ENCODE data around the gene PPFIBP1. TPM values are rescaled to one million over a fixed set of nuclear protein-coding genes. Genes with fewer than 3 reads are reported as not detected.
"Not testable (repeated sequence)": the region's sequence is repeated elsewhere in the genome, so short reads cannot be mapped to it uniquely, and the experiment has no call there.

The PPFIBP1 gene
- total and polyA plus RNA-seq, 2 of the 13 experiments (the other 11 are each of a cell fraction or from before 2014, with no cell fraction given) = 16.2 to 21.8 TPM

DNA sequence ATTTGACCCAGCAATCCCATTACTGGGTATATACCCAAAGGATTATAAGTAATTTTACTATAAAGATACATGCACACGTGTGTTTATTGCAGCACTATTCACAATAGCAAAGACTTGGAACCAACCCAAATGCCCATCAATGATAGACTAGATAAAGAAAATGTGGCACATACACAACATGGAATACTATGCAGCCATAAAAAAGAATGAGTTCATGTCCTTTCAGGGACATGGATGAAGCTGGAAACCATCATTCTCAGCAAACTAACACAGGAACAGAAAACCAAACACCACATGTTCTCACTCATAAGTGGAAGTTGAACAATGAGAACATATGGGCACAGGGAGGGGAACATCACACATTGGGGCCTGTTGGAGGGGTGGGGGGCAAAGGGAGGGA is 20.9 kb downstream of the PPFIBP1 start:
- DNase-seq (ENCODE audit: low spot score); H3K27me3 ChIP-seq (ENCODE audit: control insufficient read depth in 1 of 2, insufficient read depth in 2 of 2, low read length in 2 of 2); H3K9ac ChIP-seq (ENCODE audit: insufficient read depth, low read depth, low read length); POLR2A ChIA-PET; FAIRE-seq; H3K36me3 ChIP-seq (replicated peaks in 1 of 2; ENCODE audit: control insufficient read depth in 1 of 2, insufficient read depth in 2 of 2, low read length in 2 of 2); H3K4me3 ChIP-seq (replicated peaks in 1 of 3; ENCODE audit: insufficient read depth in 1 of 3, low read depth in 2 of 3, low read length in 3 of 3); H3K4me2 ChIP-seq (ENCODE audit: low read depth, low read length); H3K9me3 ChIP-seq (ENCODE audit: low read length); CTCF ChIA-PET (ENCODE audit: low intra/inter-chr PET ratio, low total read pairs); H2AFZ ChIP-seq (ENCODE audit: low read length); BruUV-seq (replicated peaks); in situ Hi-C loops (cut with HindIII; ENCODE audit: extremely low pct_ligation_motif_present, low pct_unique_long_range_greater_than_20kb); H3K27ac ChIP-seq (ENCODE audit: extremely low read length, insufficient read depth, low read length); H4K20me1 ChIP-seq (ENCODE audit: insufficient read depth, low read length); ATAC-seq: not testable (repeated sequence)
- WGBS (ENCODE audit: low lambda C conversion rate) = 93% methylated on average over 1 of the region's 1 CpG
- intact Hi-C loops (cut with micrococcal nuclease; ENCODE audit: unreplicated experiment) = loop anchor here (5.0 kb wide), 1 partner anchor 92 kb away; no protein-coding TSS in a partner anchor
- peaks cover 15% of the 10 kb centered on the region for H3K79me2 ChIP-seq (ENCODE audit: insufficient read depth, low read length)
- H3K4me1 ChIP-seq (ENCODE audit: insufficient read depth, low read length) = peaks cover 56% of the 10 kb centered on the region

DNA sequence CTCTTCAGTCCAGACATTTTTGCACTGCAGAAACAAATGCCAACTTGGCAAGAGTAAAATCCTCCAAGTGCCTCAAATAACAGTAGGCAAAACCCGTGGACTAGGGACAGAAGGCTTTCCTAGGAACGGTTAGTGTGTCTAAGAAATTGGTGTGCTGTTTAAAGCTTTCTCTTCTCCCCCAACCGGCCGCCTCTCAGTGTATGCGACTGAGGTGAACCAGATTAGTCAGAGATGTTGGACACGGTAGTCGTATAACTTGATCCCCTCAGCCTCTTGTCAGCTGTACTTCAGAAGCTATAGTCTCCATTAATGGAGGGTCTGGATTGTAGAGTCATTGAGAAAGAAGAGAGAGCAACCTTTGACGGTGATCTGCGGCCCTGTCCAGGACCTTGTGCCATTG is 21.7 kb downstream of the PPFIBP1 start:
- no peak overlapping the region for H3K9ac ChIP-seq (ENCODE audit: insufficient read depth, low read depth, low read length)
- BruUV-seq (replicated peaks) = no TSS peak
- in situ Hi-C loops (cut with HindIII; ENCODE audit: extremely low pct_ligation_motif_present, low pct_unique_long_range_greater_than_20kb) (no loop called here), intact Hi-C loops (cut with micrococcal nuclease; ENCODE audit: unreplicated experiment) (loop anchor here (5.0 kb wide), 1 partner anchor 92 kb away; no protein-coding TSS in a partner anchor)
- no peaks in the 10 kb centered on the region for H3K27me3 ChIP-seq (ENCODE audit: control insufficient read depth in 1 of 2, insufficient read depth in 2 of 2, low read length in 2 of 2)
- H3K9me3 ChIP-seq (ENCODE audit: low read length) = no peaks in the 10 kb centered on the region
- no peaks in the 10 kb centered on the region; the same call in 1 of the 2 replicates for H4K20me1 ChIP-seq (ENCODE audit: insufficient read depth, low read length)
- ChIA-PET CTCF (ENCODE audit: low intra/inter-chr PET ratio, low total read pairs) (no interaction called here), POLR2A (interaction anchor here (1.5 kb wide), 1 partner anchor 15 kb away, joined by 3 read pairs; no protein-coding TSS in a partner anchor)
- no peak overlapping the region for H3K4me3 ChIP-seq (replicated peaks in 1 of 3; ENCODE audit: insufficient read depth in 1 of 3, low read depth in 2 of 3, low read length in 3 of 3)
- H3K4me1 ChIP-seq (ENCODE audit: insufficient read depth, low read length) = peaks cover 65% of the 10 kb centered on the region
- DNase-seq (ENCODE audit: low spot score) (no peak), FAIRE-seq (no peak), ATAC-seq (no peak)
- H2AFZ ChIP-seq (ENCODE audit: low read length) = no peak overlapping the region
- H3K4me2 ChIP-seq (ENCODE audit: low read depth, low read length) = no peak overlapping the region
- peaks cover 13% of the 10 kb centered on the region for H3K79me2 ChIP-seq (ENCODE audit: insufficient read depth, low read length)
- 91% methylated on average over 9 of the region's 9 CpGs for WGBS (ENCODE audit: low lambda C conversion rate)
- no peaks in the 10 kb centered on the region for H3K36me3 ChIP-seq (replicated peaks in 1 of 2; ENCODE audit: control insufficient read depth in 1 of 2, insufficient read depth in 2 of 2, low read length in 2 of 2)
- H3K27ac ChIP-seq (ENCODE audit: extremely low read length, insufficient read depth, low read length) = no peak overlapping the region
- TF ChIP-seq ETV5 (CRISPR knock-in tag; IDR thresholded peaks at IDR 0.05; ENCODE audit: borderline replicate concordance) (no peak), ARID2 (CRISPR knock-in tag; IDR thresholded peaks at IDR 0.05; ENCODE audit: borderline replicate concordance) (no peak), FOXM1 (CRISPR knock-in tag; IDR thresholded peaks at IDR 0.05) (no peak), NFE2L1 (CRISPR knock-in tag; IDR thresholded peaks at IDR 0.05; ENCODE audit: borderline replicate concordance) (no peak), ELF4 (CRISPR knock-in tag; IDR thresholded peaks at IDR 0.05; ENCODE audit: borderline replicate concordance) (no peak), ZNF468 (CRISPR knock-in tag; IDR thresholded peaks at IDR 0.05) (no peak), ATRX (CRISPR knock-in tag; IDR thresholded peaks at IDR 0.05; ENCODE audit: borderline replicate concordance) (no peak), ZNF761 (CRISPR knock-in tag; conservative IDR thresholded peaks at IDR 0.05) (no peak), ZC3H4 (CRISPR knock-in tag; IDR thresholded peaks at IDR 0.05; ENCODE audit: borderline replicate concordance) (no peak)
- TF ChIP-seq, protein P1, sequence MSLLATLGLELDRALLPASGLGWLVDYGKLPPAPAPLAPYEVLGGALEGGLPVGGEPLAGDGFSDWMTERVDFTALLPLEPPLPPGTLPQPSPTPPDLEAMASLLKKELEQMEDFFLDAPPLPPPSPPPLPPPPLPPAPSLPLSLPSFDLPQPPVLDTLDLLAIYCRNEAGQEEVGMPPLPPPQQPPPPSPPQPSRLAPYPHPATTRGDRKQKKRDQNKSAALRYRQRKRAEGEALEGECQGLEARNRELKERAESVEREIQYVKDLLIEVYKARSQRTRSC (CRISPR knock-in tag; IDR thresholded peaks at IDR 0.05; ENCODE audit: low read depth) = no peak
- TF ChIP-seq, protein P2, sequence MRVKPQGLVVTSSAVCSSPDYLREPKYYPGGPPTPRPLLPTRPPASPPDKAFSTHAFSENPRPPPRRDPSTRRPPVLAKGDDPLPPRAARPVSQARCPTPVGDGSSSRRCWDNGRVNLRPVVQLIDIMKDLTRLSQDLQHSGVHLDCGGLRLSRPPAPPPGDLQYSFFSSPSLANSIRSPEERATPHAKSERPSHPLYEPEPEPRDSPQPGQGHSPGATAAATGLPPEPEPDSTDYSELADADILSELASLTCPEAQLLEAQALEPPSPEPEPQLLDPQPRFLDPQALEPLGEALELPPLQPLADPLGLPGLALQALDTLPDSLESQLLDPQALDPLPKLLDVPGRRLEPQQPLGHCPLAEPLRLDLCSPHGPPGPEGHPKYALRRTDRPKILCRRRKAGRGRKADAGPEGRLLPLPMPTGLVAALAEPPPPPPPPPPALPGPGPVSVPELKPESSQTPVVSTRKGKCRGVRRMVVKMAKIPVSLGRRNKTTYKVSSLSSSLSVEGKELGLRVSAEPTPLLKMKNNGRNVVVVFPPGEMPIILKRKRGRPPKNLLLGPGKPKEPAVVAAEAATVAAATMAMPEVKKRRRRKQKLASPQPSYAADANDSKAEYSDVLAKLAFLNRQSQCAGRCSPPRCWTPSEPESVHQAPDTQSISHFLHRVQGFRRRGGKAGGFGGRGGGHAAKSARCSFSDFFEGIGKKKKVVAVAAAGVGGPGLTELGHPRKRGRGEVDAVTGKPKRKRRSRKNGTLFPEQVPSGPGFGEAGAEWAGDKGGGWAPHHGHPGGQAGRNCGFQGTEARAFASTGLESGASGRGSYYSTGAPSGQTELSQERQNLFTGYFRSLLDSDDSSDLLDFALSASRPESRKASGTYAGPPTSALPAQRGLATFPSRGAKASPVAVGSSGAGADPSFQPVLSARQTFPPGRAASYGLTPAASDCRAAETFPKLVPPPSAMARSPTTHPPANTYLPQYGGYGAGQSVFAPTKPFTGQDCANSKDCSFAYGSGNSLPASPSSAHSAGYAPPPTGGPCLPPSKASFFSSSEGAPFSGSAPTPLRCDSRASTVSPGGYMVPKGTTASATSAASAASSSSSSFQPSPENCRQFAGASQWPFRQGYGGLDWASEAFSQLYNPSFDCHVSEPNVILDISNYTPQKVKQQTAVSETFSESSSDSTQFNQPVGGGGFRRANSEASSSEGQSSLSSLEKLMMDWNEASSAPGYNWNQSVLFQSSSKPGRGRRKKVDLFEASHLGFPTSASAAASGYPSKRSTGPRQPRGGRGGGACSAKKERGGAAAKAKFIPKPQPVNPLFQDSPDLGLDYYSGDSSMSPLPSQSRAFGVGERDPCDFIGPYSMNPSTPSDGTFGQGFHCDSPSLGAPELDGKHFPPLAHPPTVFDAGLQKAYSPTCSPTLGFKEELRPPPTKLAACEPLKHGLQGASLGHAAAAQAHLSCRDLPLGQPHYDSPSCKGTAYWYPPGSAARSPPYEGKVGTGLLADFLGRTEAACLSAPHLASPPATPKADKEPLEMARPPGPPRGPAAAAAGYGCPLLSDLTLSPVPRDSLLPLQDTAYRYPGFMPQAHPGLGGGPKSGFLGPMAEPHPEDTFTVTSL (CRISPR knock-in tag; IDR thresholded peaks at IDR 0.05; ENCODE audit: borderline replicate concordance) = no peak
